GM13977 (cell line): ENCODE data around the gene PLEK.
"Not testable (repeated sequence)": the region's sequence is repeated elsewhere in the genome, so short reads cannot be mapped to it uniquely, and the experiment has no call there.

Source experiments
- DNase-seq: peaks from one replicate; pipeline ENCODE4 v3.0.0; 2012; ENCODE audit warnings: low spot score
- CTCF ChIP-seq: IDR thresholded peaks from 2 replicates; pipeline ENCODE4 v1.5.1; 2012; ENCODE audit warnings: mild to moderate bottlenecking, control low read depth; ENCODE audit not compliant: insufficient read depth; ENCODE audit errors: extremely low read depth, missing control alignments
- in situ Hi-C: fragments of 300-500 bp; cut with MboI; formaldehyde crosslinking; loops from one replicate; pipeline ENCODE4 v1.12.0; 2022; ENCODE audit warnings: low sequenced_read_pairs, low pct_unique_long_range_greater_than_20kb, mixed read lengths, inconsistent platforms; ENCODE audit not compliant: unreplicated experiment

The PLEK gene

DNA sequence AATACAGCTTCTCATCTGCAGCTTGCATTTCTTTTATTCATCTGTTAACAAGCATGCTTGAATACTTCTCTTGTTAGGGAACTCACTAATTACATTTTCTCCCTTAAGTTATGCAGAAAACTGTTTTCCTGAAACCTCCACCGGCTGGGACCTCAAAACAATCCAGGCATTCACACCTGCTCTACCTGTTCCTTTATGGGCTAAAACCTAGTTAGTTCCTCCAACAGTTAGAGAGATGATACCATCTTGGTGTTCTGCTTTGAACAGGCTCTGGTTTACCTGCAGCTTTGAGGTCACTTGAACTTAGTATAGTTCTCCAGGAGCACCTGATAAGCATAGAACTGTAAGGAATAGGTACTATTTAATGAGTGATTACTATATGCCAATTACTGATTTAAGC is 6.1 kb downstream of the PLEK start:
- TF ChIP-seq CTCF, result no peak
- DNase-seq, result no peak
- in situ Hi-C loops, result no loop called here

GRCh38 chr2:68371581-68371980 is 6.5 kb downstream of the PLEK start:
- TF ChIP-seq CTCF, result no peak
- no peak for DNase-seq
- in situ Hi-C loops, result no loop called here

DNA sequence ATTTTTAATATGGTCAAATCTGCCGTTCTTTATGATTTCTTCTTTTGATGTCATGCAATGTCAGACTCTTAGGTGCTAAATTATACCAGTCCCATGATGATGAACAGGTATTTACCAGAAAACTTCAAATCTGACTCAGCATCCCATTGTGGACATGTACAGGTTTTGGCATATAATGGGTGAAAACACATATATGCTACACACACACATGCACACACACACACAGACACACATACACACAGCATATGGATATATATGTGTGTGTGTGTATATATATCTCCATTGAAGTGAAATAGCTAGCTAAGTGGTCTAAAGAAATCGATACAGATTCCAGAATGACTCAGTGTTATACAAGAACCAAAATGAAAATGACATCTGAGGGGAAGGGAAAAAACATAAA is 7.4 kb downstream of the PLEK start:
- in situ Hi-C loops, result no loop called here
- no peak for DNase-seq
- TF ChIP-seq CTCF, result no peak

DNA sequence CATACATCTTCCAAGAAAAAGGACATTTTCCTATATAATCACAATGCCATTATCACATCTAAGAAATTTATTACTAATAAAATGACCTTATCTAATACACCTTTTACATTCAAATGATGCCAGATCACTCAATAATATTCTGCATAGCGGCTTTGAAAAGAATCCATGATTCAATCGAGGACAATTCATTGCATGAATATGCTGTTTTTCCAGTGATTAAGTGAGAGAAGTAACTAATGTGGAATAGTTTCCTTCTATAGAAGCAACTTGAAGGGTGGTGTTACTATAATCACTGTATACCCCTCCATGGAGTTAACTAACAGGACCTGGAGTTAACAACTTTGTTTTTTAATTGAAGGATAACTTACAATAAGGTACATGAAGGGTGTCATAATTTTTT is 9.1 kb downstream of the PLEK start:
- in situ Hi-C loops, result no loop called here
- DNase-seq, result no peak
- no peak for TF ChIP-seq CTCF

DNA sequence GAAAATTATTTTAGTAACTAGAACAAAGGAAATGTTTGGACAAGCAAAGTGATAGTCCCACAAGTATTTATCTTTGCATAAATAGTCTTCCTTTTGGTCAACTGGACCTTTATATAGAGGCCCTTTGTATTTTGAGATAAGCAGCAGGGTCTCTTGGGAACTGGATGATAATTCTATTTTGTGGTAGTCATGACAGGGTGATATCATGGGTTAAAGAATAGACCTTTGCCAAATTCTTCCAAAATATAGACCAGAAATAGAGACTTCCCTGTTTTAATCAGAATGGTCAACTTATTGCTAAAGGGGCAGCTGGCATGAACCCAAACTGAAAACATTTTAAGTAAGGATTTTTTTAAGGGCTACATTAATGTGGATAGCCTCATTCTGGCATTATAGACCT is 10.5 kb downstream of the PLEK start:
- no peak for DNase-seq
- TF ChIP-seq CTCF, result no peak
- in situ Hi-C loops, result no loop called here

- no peak for DNase-seq
- no peak for TF ChIP-seq CTCF
- in situ Hi-C loops, result no loop called here
These were observed 12.2 kb downstream of the PLEK start for GRCh38 chr2:68377137-68377780.

DNA sequence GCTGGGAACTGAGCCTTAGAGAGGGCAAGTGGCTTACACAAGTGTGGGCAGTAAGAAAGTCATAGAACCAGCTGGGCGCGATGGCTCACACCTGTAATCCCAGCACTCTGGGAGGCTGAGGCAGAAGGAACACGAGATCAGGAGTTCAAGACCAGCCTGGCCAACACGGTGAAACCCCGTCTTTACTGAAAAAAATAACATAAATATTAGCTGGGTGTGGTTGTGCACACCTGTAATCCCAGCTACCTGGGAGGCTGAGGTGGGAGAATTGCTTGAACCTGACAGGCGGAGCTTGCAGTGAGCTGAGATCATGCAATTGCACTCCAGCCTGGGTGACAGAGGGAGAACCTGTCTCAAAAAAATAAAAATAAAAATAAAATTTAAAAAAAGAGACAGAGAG is 13.7 kb downstream of the PLEK start:
- in situ Hi-C loops, DNase-seq: not testable (repeated sequence)
